A549 (cell line): ENCODE results near the gene PACS1. TPM values are rescaled to one million over a fixed set of nuclear protein-coding genes. Genes with fewer than 3 reads are reported as not detected.

ENCODE experiments used
- ATAC-seq, 2 experiments: fragments of 200-7000 bp in 1 of 2; fragments of >200 bp in 1 of 2; cut with Nextera tagmentation in 1 of 2; cut with Tn5 transposase in 1 of 2; 3 replicates each; pipeline versions ENCODE4 v1.8.0 to v1.9.1; 2018 to 2020; ENCODE audit warnings: mild to moderate bottlenecking in 1 of 2, moderate library complexity in 1 of 2
- CTCF ChIA-PET: fragments of 300-600 bp; sonication (Branson Sonifier 250); formaldehyde crosslinking; extraction: SDS; loops from one replicate; lab custom pipeline; 2021; ENCODE audit warnings: antibody characterized with exemption, inconsistent platforms; lab: Yijun Ruan, JAX
- POLR2A ChIA-PET: fragments of 350-600 bp; formaldehyde crosslinking; extraction: SDS; loops from one replicate; lab custom pipeline; 2021; ENCODE audit warnings: antibody characterized with exemption, inconsistent platforms; lab: Yijun Ruan, JAX
- DNase-seq, 2 experiments: peaks; one replicate each; pipeline versions ENCODE4 v3.0.0 to v3.0.0-alpha.2; 2011 to 2016; ENCODE audit warnings: low read depth in 1 of 2, low spot score in 1 of 2
- FAIRE-seq: peaks from 2 replicates; lab custom pipeline; 2011; peaks lifted over from hg19 to GRCh38; lab: Jason Lieb, UNC
- H3K27ac ChIP-seq, 2 experiments: fragments of >200 bp; sonication (Bioruptor Twin); formaldehyde crosslinking; 3 replicates each; pipeline ENCODE4 v1.5.1; 2016 to 2017
- H3K4me1 ChIP-seq: fragments of >200 bp; sonication (Bioruptor Twin); formaldehyde crosslinking; 3 replicates; pipeline ENCODE4 v1.6.1; 2016
- H3K4me2 ChIP-seq: fragments of >200 bp; sonication (Bioruptor Twin); formaldehyde crosslinking; 3 replicates; pipeline ENCODE4 v1.6.1; 2016
- H3K4me3 ChIP-seq: fragments of >200 bp; sonication (Bioruptor Twin); formaldehyde crosslinking; 3 replicates; pipeline ENCODE4 v1.5.1; 2016
- H3K9me3 ChIP-seq: fragments of >200 bp; sonication (Bioruptor Twin); formaldehyde crosslinking; 3 replicates; pipeline ENCODE4 v1.6.1; 2016
- BCL3 ChIP-seq: fragments of >200 bp; sonication (Bioruptor Twin); formaldehyde crosslinking; IDR thresholded peaks from 3 replicates; pipeline ENCODE4 v1.6.1; 2016
- CBX2 ChIP-seq: fragments of 200-600 bp; sonication (generic); IDR thresholded peaks from 2 replicates; pipeline ENCODE4 v1.6.1; 2016; ENCODE audit warnings: low read depth, mild to moderate bottlenecking, borderline replicate concordance
- CEBPB ChIP-seq, 2 experiments: fragments of >200 bp in 1 of 2; sonication (Bioruptor Twin) in 1 of 2; formaldehyde crosslinking in 1 of 2; IDR thresholded peaks; 2 replicates each; pipeline ENCODE4 v1.6.1; 2012 to 2016
- FOSB ChIP-seq: fragments of 250-450 bp; sonication (Bioruptor Pico); IDR thresholded peaks from 2 replicates; pipeline ENCODE4 v1.5.0; 2020; ENCODE audit warnings: mild to moderate bottlenecking, moderate library complexity
- JUN ChIP-seq, 2 experiments: fragments of >200 bp; sonication (Bioruptor Twin); formaldehyde crosslinking; IDR thresholded peaks; 2 replicates in 1 of 2; 3 replicates in 1 of 2; pipeline ENCODE4 v1.6.1; 2016 to 2017
- NFE2L2 ChIP-seq: fragments of 150-350 bp; conservative IDR thresholded peaks from 2 replicates; pipeline ENCODE4 v1.6.1; 2014; ENCODE audit warnings: low read length
- RFX5 ChIP-seq: fragments of 450-650 bp; IDR thresholded peaks from 2 replicates; pipeline ENCODE4 v1.7.1; 2014; ENCODE audit warnings: antibody characterized with exemption, mild to moderate bottlenecking, moderate library complexity
- SMC3 ChIP-seq: fragments of >200 bp; sonication (Bioruptor Twin); formaldehyde crosslinking; IDR thresholded peaks from 3 replicates; pipeline ENCODE4 v1.6.1; 2018; ENCODE audit warnings: inconsistent platforms
- TFCP2L1 ChIP-seq: fragments of 250-450 bp; sonication (Bioruptor Pico); IDR thresholded peaks from 2 replicates; pipeline ENCODE4 v1.5.0; 2021; ENCODE audit warnings: mild to moderate bottlenecking
- WGBS: methylation state at CpG from one replicate; pipeline ENCODE4 v1.1.6; 2017; ENCODE audit errors: missing lambda C conversion rate; 5-methylcytosine and 5-hydroxymethylcytosine counted together
- polyA plus RNA-seq, 4 experiments: library from polyadenylated mRNA; depleted of rRNA in 3 of 4; stranded (reverse); fragments of >200 nt; fragmentation: RNase III in 1 of 4; extraction: RNeasy Plus Mini Kit Qiagen cat#74134 plus additional on column Dnase treatment in 1 of 4; gene quantifications; 2 replicates in 3 of 4; 3 replicates in 1 of 4; pipeline ENCODE4 v1.2.3, GENCODE V29; 2011 to 2017
- TF ChIP-seq, protein P1 (sequence below): fragments of 150-350 bp; IDR thresholded peaks from 2 replicates; pipeline ENCODE4 v1.6.1; 2014; ENCODE audit warnings: low read depth, mild to moderate bottlenecking, low read length
- TF ChIP-seq, protein P2 (sequence below): fragments of 200-600 bp; sonication (generic); IDR thresholded peaks from 2 replicates; pipeline ENCODE4 v1.6.1; 2016; ENCODE audit warnings: antibody characterized with exemption, mild to moderate bottlenecking, moderate library complexity

Gene PACS1
- polyA plus RNA-seq, 2 of the 4 experiments (the other 2 are of a cell fraction), result 48.2 to 59.1 TPM

GRCh38 chr11:66211100-66211499, 141.0 kb downstream of the PACS1 start:
- TF ChIP-seq, protein P1, sequence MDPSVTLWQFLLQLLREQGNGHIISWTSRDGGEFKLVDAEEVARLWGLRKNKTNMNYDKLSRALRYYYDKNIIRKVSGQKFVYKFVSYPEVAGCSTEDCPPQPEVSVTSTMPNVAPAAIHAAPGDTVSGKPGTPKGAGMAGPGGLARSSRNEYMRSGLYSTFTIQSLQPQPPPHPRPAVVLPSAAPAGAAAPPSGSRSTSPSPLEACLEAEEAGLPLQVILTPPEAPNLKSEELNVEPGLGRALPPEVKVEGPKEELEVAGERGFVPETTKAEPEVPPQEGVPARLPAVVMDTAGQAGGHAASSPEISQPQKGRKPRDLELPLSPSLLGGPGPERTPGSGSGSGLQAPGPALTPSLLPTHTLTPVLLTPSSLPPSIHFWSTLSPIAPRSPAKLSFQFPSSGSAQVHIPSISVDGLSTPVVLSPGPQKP, result no peak
- TF ChIP-seq RFX5, result no peak
- no peak for TF ChIP-seq CBX2
- TF ChIP-seq BCL3, result no peak
- 95% methylated on average over 8 of the region's 8 CpGs for WGBS
- Histone ChIP-seq H3K4me2 (no peak overlapping the region), H3K4me3 (no peak overlapping the region), H3K4me1 (peaks cover 14% of the 10 kb centered on the region; the same call in 2 of the 3 replicates), H3K27ac (no peak overlapping the region), H3K9me3 (no peaks in the 10 kb centered on the region)
- no peak for ATAC-seq
- DNase-seq, result no peak
- ChIA-PET POLR2A (no interaction called here), CTCF (interaction anchor here (0.6 to 1.2 kb wide), 3 partner anchors 18 to 78 kb away, joined by 3 to 4 read pairs (median 3); partner anchors contain the start of gene YIF1A)
- no peak for FAIRE-seq

GRCh38 chr11:66216911-66217310, 146.8 kb downstream of the PACS1 start:
- Histone ChIP-seq H3K27ac (no peak overlapping the region), H3K9me3 (no peaks in the 10 kb centered on the region), H3K4me2 (no peak overlapping the region), H3K4me3 (no peak overlapping the region), H3K4me1 (peaks cover 3% of the 10 kb centered on the region; the same call in 1 of the 3 replicates)
- ATAC-seq (no peak), FAIRE-seq (no peak), DNase-seq (no peak)
- 95% methylated on average over 6 of the region's 6 CpGs for WGBS
- TF ChIP-seq NFE2L2 (no peak), JUN (IDR thresholded peaks at IDR 0.05) (no peak), FOSB (CRISPR knock-in tag) (no peak), TFCP2L1 (CRISPR knock-in tag) (no peak)
- ChIA-PET POLR2A (no interaction called here), CTCF (interaction anchor here (0.7 to 2.1 kb wide), 2 partner anchors 66 to 175 kb away, joined by 3 to 5 read pairs; no protein-coding TSS in a partner anchor)

DNA sequence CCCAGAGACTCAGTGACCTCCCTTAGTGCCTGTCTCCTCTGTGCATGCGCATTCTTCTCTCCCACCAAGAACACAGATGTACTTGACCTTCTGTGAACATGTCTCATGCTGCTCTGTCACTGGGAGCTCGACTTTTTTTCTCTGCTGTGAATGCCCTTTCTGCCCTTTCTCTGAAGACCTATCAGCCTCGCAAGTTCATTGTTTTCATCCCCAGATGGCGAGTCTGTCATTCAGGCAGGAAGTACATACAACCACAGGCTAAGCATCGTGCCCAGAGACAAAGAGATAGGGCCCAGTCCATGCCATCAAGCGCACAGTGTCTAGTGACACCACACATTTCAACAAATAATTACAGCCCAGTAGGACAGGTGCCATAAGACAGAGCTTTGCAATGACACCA, 148.0 kb downstream of the PACS1 start:
- no peak for FAIRE-seq
- no peaks in the 10 kb centered on the region for H3K9me3 ChIP-seq
- no peak overlapping the region for H3K27ac ChIP-seq
- no peak for DNase-seq
- 84% methylated on average over 6 of the region's 6 CpGs for WGBS
- ATAC-seq, result no peak
- H3K4me2 ChIP-seq, result no peak overlapping the region
- POLR2A ChIA-PET, result no interaction called here
- peaks cover 12% of the 10 kb centered on the region; the same call in 1 of the 3 replicates for H3K4me1 ChIP-seq
- CTCF ChIA-PET, result interaction anchor here (0.7 to 2.1 kb wide), 8 partner anchors 11 to 150 kb away, joined by 3 to 6 read pairs (median 4); no protein-coding TSS in a partner anchor
- TF ChIP-seq SMC3 (no peak), CEBPB (IDR thresholded peaks at IDR 0.05) (no peak)
- no peak overlapping the region for H3K4me3 ChIP-seq

GRCh38 chr11:66218846-66219620, 149.0 kb downstream of the PACS1 start:
- DNase-seq, result no peak
- H3K4me2 ChIP-seq, result no peak overlapping the region
- POLR2A ChIA-PET, result no interaction called here
- H3K4me3 ChIP-seq, result no peak overlapping the region
- ATAC-seq, result no peak
- 92% methylated on average over 18 of the region's 18 CpGs for WGBS
- H3K9me3 ChIP-seq, result no peaks in the 10 kb centered on the region
- TF ChIP-seq, protein P1, result no peak
- TF ChIP-seq, protein P2, sequence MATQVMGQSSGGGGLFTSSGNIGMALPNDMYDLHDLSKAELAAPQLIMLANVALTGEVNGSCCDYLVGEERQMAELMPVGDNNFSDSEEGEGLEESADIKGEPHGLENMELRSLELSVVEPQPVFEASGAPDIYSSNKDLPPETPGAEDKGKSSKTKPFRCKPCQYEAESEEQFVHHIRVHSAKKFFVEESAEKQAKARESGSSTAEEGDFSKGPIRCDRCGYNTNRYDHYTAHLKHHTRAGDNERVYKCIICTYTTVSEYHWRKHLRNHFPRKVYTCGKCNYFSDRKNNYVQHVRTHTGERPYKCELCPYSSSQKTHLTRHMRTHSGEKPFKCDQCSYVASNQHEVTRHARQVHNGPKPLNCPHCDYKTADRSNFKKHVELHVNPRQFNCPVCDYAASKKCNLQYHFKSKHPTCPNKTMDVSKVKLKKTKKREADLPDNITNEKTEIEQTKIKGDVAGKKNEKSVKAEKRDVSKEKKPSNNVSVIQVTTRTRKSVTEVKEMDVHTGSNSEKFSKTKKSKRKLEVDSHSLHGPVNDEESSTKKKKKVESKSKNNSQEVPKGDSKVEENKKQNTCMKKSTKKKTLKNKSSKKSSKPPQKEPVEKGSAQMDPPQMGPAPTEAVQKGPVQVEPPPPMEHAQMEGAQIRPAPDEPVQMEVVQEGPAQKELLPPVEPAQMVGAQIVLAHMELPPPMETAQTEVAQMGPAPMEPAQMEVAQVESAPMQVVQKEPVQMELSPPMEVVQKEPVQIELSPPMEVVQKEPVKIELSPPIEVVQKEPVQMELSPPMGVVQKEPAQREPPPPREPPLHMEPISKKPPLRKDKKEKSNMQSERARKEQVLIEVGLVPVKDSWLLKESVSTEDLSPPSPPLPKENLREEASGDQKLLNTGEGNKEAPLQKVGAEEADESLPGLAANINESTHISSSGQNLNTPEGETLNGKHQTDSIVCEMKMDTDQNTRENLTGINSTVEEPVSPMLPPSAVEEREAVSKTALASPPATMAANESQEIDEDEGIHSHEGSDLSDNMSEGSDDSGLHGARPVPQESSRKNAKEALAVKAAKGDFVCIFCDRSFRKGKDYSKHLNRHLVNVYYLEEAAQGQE, result no peak
- CTCF ChIA-PET, result interaction anchor here (0.6 to 6.3 kb wide), 7 partner anchors 11 to 155 kb away, joined by 3 to 72 read pairs (median 4); no protein-coding TSS in a partner anchor
- H3K4me1 ChIP-seq, result peaks cover 14% of the 10 kb centered on the region; the same call in 1 of the 3 replicates
- no peak for FAIRE-seq
- no peak overlapping the region for H3K27ac ChIP-seq
